T-helper 1 cell treated with Interleukin-12 subunit alpha and Interleukin-12 subunit beta and Interleukin-4 antibody, amounts not matched to agents 30 μg/mL and 1 μg/mL, for 36 hours (primary cell): ENCODE data around the gene ZNF80.
"Not testable (repeated sequence)": the region's sequence is repeated elsewhere in the genome, so short reads cannot be mapped to it uniquely, and the experiment has no call there.

Experiments
- H3K27ac Mint-ChIP-seq: one replicate; pipeline ENCODE4 v1.8.0; 2021; ENCODE audit warnings: mild to moderate bottlenecking, mixed read lengths
- H3K27me3 Mint-ChIP-seq: one replicate; pipeline ENCODE4 v1.8.0; 2021; ENCODE audit warnings: low read depth, mixed read lengths
- H3K36me3 Mint-ChIP-seq: one replicate; pipeline ENCODE4 v1.8.0; 2021; ENCODE audit warnings: low read depth, mixed read lengths
- H3K4me1 Mint-ChIP-seq: one replicate; pipeline ENCODE4 v1.8.0; 2021; ENCODE audit warnings: low read depth, mixed read lengths
- H3K4me3 Mint-ChIP-seq: one replicate; pipeline ENCODE4 v1.8.0; 2021; ENCODE audit warnings: mild to moderate bottlenecking, moderate library complexity, mixed read lengths
- H3K9me3 Mint-ChIP-seq: one replicate; pipeline ENCODE4 v1.8.0; 2021; ENCODE audit warnings: mixed read lengths

ZNF80 gene

DNA sequence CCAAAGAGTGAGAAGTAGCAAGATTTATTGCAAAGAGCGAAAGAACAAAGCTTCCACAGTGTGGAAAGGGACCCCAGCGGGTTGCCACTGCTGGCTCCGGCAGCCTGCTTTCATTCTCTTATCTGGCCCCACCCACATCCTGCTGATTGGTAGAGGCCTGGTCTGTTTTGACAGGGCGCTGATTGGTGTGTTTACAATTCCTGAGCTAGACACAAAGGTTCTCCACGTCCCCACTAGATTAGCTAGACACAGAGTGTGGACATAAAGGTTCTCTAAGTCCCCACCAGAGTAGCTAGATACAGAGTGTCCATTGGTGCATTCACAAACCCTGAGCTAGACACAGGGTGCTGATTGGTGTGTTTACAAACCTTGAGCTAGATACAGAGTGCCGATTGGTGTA lies at the start of gene ZNF80:
Gene ZNF80 (minus strand): TSS at position 101 of the 400 bp plus-strand sequence. CDS start 504 bp downstream, outside the sequence.
- not testable (repeated sequence) for H3K27ac Mint-ChIP-seq, H3K9me3 Mint-ChIP-seq, H3K36me3 Mint-ChIP-seq, H3K27me3 Mint-ChIP-seq
- H3K4me1 Mint-ChIP-seq = peaks cover 30% of the 10 kb centered on the region
- peak within 1 kb of the TSS; percentile 41 for H3K4me3 Mint-ChIP-seq

GRCh38 chr3:114286266-114286665 lies 48.9 kb upstream of the ZNF80 start:
- H3K4me1 Mint-ChIP-seq = peaks cover 2% of the 10 kb centered on the region
- peaks cover 4% of the 10 kb centered on the region for H3K9me3 Mint-ChIP-seq
- no peak overlapping the region for H3K4me3 Mint-ChIP-seq
- H3K27me3 Mint-ChIP-seq = no peaks in the 10 kb centered on the region
- H3K27ac Mint-ChIP-seq = no peak overlapping the region
- peaks cover 2% of the 10 kb centered on the region for H3K36me3 Mint-ChIP-seq

DNA sequence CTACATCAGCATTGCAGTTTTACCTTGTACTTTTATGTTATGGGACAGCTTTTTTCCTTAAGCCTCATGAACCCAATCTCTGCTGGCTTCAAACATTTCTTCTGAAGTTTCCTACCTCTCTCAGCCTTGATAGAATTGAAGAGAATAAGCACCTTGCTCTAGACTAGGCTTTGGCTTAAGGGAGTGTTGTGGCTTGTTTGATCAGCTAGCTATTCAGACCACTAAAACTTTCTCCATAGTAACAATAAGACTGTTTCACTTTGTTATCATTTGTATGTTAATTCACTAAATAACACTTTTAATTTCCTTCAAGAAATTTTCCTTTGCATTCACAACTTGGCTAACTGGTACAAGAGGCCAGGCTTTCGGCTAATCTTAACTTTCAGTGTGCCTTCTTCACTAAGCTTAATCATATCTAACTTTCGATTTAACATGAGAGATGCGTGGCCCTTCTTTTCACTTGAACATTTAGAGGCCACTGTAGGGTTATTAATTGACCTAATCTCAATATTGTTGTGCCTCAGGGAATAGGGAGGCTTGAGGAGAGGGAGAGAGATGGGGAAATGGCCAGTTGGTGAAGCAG lies 48.4 kb upstream of the ZNF80 start:
- peaks cover 2% of the 10 kb centered on the region for H3K36me3 Mint-ChIP-seq
- H3K4me1 Mint-ChIP-seq = no peaks in the 10 kb centered on the region
- peaks cover 4% of the 10 kb centered on the region for H3K9me3 Mint-ChIP-seq
- H3K27ac Mint-ChIP-seq = no peak overlapping the region
- no peak overlapping the region for H3K4me3 Mint-ChIP-seq
- no peaks in the 10 kb centered on the region for H3K27me3 Mint-ChIP-seq

DNA sequence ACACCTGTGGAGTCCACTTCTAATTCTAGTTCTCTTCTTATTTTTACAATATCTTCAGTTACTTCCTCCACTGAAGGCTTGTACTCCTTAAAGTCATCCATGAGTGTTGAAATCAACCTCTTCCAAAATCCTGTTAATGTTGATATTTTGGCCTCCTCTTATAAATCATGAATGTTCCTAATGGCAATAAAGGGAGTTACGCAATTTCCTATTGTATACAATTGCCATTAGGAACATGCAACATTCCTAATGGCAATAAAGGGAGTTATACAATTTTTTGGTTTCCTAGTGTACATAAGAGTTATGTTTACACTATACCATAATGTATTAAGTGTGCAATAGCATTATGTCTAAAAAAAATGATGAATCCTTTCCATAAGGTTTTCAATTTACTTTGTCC lies 47.3 kb upstream of the ZNF80 start:
- Mint-ChIP-seq H3K27ac (no peak overlapping the region), H3K36me3 (peaks cover 2% of the 10 kb centered on the region), H3K27me3 (no peaks in the 10 kb centered on the region), H3K4me1 (no peaks in the 10 kb centered on the region), H3K4me3 (no peak overlapping the region), H3K9me3 (peaks cover 4% of the 10 kb centered on the region)

GRCh38 chr3:114276856-114277255 lies 39.5 kb upstream of the ZNF80 start:
- H3K4me1 Mint-ChIP-seq, H3K27ac Mint-ChIP-seq, H3K4me3 Mint-ChIP-seq, H3K36me3 Mint-ChIP-seq, H3K27me3 Mint-ChIP-seq: not testable (repeated sequence)
- peaks cover 24% of the 10 kb centered on the region for H3K9me3 Mint-ChIP-seq

DNA sequence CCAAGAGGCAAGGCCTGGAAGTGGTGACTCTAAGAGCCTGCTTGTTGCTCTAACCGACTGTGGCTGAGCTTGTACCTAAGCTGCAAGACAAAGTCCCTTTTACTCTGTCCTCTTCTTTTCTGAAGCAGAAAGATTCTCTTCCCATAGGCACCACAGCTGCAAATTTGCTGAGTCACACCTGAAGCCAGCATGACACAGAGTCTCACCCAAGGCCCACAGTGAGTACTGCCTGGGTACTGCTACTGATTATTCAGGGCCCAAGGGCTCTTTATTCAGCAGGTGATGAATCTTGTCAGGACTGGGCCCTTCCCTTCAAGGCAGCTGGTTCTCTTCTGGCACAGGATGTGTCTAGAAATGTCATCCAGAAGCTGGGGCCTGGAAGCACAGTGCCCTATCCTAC lies 37.6 kb upstream of the ZNF80 start:
- Mint-ChIP-seq H3K27me3 (no peaks in the 10 kb centered on the region), H3K36me3 (peaks cover 1% of the 10 kb centered on the region), H3K9me3 (peaks cover 32% of the 10 kb centered on the region), H3K27ac (no peak overlapping the region), H3K4me1 (peaks cover 4% of the 10 kb centered on the region), H3K4me3 (no peak overlapping the region)

GRCh38 chr3:114272271-114272670 lies 34.9 kb upstream of the ZNF80 start:
- Mint-ChIP-seq H3K4me3 (no peak overlapping the region), H3K9me3 (peaks cover 52% of the 10 kb centered on the region), H3K27ac (no peak overlapping the region), H3K4me1 (peaks cover 5% of the 10 kb centered on the region), H3K27me3 (no peaks in the 10 kb centered on the region), H3K36me3 (peaks cover 1% of the 10 kb centered on the region)

DNA sequence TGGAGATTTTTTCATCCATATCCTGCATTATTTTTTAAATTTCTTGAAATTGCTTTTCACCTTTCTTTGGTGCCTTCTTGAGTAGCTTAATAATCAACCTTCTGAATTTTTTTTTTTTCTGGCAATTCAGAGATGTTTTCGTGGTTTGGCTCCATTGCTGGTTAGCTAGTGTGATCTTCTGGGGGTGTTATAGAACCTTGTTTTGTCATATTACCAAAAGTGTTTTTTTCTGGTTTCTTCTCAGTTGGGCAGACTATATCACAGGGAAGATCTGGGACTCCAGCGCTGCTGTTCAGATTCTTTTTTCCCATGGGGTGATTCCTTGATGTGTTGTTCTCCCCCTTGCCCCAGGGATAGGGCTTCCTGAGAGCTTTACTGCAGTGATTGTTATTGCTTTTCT lies 32.6 kb upstream of the ZNF80 start:
- Mint-ChIP-seq H3K36me3 (peaks cover 1% of the 10 kb centered on the region), H3K4me3 (no peak overlapping the region), H3K4me1 (peaks cover 4% of the 10 kb centered on the region), H3K27me3 (no peaks in the 10 kb centered on the region), H3K27ac (no peak overlapping the region), H3K9me3 (peaks cover 47% of the 10 kb centered on the region)

- Mint-ChIP-seq H3K4me3 (no peak overlapping the region), H3K9me3 (peaks cover 17% of the 10 kb centered on the region), H3K36me3 (peaks cover 5% of the 10 kb centered on the region), H3K4me1 (no peaks in the 10 kb centered on the region), H3K27me3 (peaks cover 4% of the 10 kb centered on the region), H3K27ac (no peak overlapping the region)
Measured at GRCh38 chr3:114260152-114260551, 22.8 kb upstream of the ZNF80 start.

GRCh38 chr3:114259566-114259965 lies 22.2 kb upstream of the ZNF80 start:
- no peak overlapping the region for H3K27ac Mint-ChIP-seq
- peaks cover 4% of the 10 kb centered on the region for H3K27me3 Mint-ChIP-seq
- no peak overlapping the region for H3K4me3 Mint-ChIP-seq
- H3K4me1 Mint-ChIP-seq = no peaks in the 10 kb centered on the region
- H3K36me3 Mint-ChIP-seq = peaks cover 5% of the 10 kb centered on the region
- peaks cover 17% of the 10 kb centered on the region for H3K9me3 Mint-ChIP-seq

GRCh38 chr3:114253505-114253904 lies 16.1 kb upstream of the ZNF80 start:
- H3K27me3 Mint-ChIP-seq = no peaks in the 10 kb centered on the region
- no peak overlapping the region for H3K4me3 Mint-ChIP-seq
- no peaks in the 10 kb centered on the region for H3K4me1 Mint-ChIP-seq
- H3K36me3 Mint-ChIP-seq = no peaks in the 10 kb centered on the region
- H3K9me3 Mint-ChIP-seq = peaks cover 7% of the 10 kb centered on the region
- H3K27ac Mint-ChIP-seq = no peak overlapping the region

DNA sequence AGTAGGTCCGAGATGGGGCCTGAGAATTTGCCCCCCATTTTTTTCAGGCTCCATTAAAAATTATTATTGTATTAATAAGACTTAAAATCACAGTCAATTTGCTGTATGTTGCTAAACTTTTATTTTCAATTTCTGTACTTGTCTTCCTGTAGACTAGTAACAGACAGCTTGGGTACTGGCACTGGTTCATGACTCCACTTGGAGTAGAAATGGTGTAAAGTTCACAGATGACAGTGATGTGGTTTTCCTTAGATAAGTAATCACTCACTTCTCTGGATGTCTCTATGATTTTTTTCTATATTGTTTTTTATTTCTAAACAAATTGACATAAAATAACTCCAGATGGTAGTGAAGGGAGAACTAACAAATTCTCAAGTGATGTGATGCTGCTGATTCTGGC lies 15.6 kb upstream of the ZNF80 start:
- no peak overlapping the region for H3K27ac Mint-ChIP-seq
- peaks cover 5% of the 10 kb centered on the region for H3K9me3 Mint-ChIP-seq

DNA sequence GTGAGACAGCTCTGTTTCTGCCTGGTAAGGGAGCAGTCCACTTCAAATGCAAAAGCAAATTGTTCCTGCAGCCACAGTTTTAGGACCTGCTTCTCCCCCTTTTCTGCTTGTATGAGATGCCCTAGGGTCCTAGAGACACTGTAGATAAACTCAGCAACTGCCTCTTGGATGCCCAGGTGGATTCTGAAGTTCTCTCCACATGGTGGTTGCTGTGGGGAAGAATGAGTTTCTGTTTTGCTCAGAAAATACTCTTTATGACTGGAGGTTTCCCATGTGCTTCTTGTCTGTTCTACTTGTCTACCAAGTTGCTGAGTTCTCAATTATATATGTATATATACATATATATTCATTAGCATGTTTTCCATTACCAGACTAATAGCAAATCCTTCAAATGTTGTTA lies 5.6 kb upstream of the ZNF80 start:
- peak overlapping the region; percentile 1 for H3K4me3 Mint-ChIP-seq
- H3K36me3 Mint-ChIP-seq = peaks cover 11% of the 10 kb centered on the region
- peak overlapping the region; percentile 8 for H3K27ac Mint-ChIP-seq

More for the DNA sequence above, 15.6 kb upstream of the ZNF80 start:
- Mint-ChIP-seq H3K36me3 (no peaks in the 10 kb centered on the region), H3K4me3 (no peak overlapping the region), H3K4me1 (no peaks in the 10 kb centered on the region), H3K27me3 (no peaks in the 10 kb centered on the region)

DNA sequence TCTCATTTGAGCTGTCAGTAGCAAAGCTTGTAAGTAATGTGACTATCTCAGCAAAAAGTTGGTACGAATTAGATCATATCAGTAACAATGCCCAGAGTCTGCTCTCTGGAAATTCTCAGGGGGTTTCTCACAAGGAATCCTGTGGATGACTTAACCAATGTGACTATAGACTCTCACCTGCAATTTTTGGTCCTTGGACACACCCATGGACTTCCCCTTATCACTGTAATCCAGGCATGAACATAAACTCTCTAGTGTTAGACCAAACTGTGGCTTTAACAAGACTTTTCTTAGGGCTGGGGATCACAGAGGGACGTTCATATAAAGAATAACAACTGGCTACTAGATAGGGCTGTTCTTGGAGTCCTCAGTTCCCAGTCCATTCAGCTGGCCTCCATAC lies 3.9 kb upstream of the ZNF80 start:
- H3K4me1 Mint-ChIP-seq = peaks cover 28% of the 10 kb centered on the region
- no peak overlapping the region for H3K4me3 Mint-ChIP-seq
- H3K27me3 Mint-ChIP-seq = peaks cover 3% of the 10 kb centered on the region
- H3K9me3 Mint-ChIP-seq = peaks cover 23% of the 10 kb centered on the region
- peaks cover 11% of the 10 kb centered on the region for H3K36me3 Mint-ChIP-seq
- H3K27ac Mint-ChIP-seq = no peak overlapping the region

More for the DNA sequence above, 5.6 kb upstream of the ZNF80 start:
- peaks cover 7% of the 10 kb centered on the region for H3K27me3 Mint-ChIP-seq
- H3K9me3 Mint-ChIP-seq = peaks cover 37% of the 10 kb centered on the region
- peaks cover 25% of the 10 kb centered on the region for H3K4me1 Mint-ChIP-seq

DNA sequence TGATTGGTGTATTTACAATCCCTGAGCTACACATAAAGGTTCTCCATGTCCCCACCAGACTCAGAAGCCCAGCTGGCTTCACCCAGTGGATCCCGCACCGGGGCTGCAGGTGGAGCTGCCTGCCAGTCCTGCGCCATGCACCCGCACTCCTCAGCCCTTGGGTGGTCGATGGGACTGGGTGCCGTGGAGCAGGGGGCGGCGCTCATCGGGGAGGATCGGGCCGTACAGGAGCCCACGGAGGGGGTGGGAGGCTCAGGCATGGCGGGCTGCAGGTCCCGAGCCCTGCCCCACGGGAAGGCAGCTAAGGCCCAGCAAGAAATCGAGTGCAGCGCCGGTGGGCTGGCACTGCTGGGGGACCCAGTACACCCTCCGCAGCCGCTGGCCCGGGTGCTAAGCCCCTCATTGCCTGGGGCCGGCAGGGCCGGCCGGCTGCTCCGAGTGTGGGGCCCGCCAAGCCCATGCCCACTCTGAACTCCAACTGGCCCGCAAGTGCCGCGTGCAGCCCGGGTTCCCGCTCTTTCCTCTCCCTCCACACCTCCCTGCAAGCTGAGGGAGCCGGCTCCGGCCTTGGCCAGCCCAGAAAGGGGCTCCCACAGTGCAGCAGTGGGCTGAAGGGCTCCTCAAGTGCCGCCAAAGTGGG lies 888 bp upstream of the ZNF80 start:
- not testable (repeated sequence) for H3K36me3 Mint-ChIP-seq, H3K4me3 Mint-ChIP-seq, H3K27ac Mint-ChIP-seq, H3K9me3 Mint-ChIP-seq, H3K27me3 Mint-ChIP-seq
- peaks cover 34% of the 10 kb centered on the region for H3K4me1 Mint-ChIP-seq
